H1 (cell line): ENCODE measurements around the gene CIAO2A. TPM values are rescaled to one million over a fixed set of nuclear protein-coding genes. Genes with fewer than 3 reads are reported as not detected.

Experiments used
- CHD7 ChIP-seq: fragments of 300-600 bp; sonication (generic); IDR thresholded peaks from 2 replicates; pipeline ENCODE4 v1.7.1; 2012; ENCODE audit warnings: low read length, moderate library complexity, mild to moderate bottlenecking, inconsistent platforms; ENCODE audit not compliant: insufficient replicate concordance
- JUND ChIP-seq: IDR thresholded peaks from 2 replicates; pipeline ENCODE4 v1.6.1; 2011; ENCODE audit warnings: mild to moderate bottlenecking, improper control_type of control experiment, low read length
- RXRA ChIP-seq: IDR thresholded peaks from 2 replicates; pipeline ENCODE4 v1.6.1; 2011; ENCODE audit warnings: low read depth, mild to moderate bottlenecking, low read length, moderate library complexity; ENCODE audit not compliant: insufficient read depth
- SAP30 ChIP-seq: fragments of 300-600 bp; sonication (generic); IDR thresholded peaks from 2 replicates; pipeline ENCODE4 v1.7.1; 2012; ENCODE audit warnings: low read length, moderate library complexity, mild to moderate bottlenecking, inconsistent platforms; ENCODE audit not compliant: insufficient read depth, insufficient replicate concordance
- polyA plus RNA-seq, 7 experiments: library from polyadenylated mRNA; depleted of rRNA in 3 of 7; stranded (reverse) in 5 of 7; unstranded in 2 of 7; fragments of >200 nt in 5 of 7; fragments of 200-250 nt in 2 of 7; gene quantifications; 1 replicate in 5 of 7; 2 replicates in 1 of 7; 4 replicates in 1 of 7; pipeline versions ENCODE4 v1.2.1 to v1.2.3, GENCODE V29; 2011 to 2013; ENCODE audit warnings: missing spikeins in 2 of 7, mixed read lengths in 2 of 7
- total RNA-seq: library from RNA; stranded (reverse); fragmentation: NEBNext Ultra II Directional; extraction: Animal tissue kit (Norgen Biotek cat#: 25700); gene quantifications from 2 replicates; pipeline ENCODE4 v1.2.1, GENCODE V29; 2021

CIAO2A gene
- total and polyA plus RNA-seq, 2 of the 8 experiments (the other 6 are each of a cell fraction or from before 2014, with no cell fraction given) = 76.4 to 86.5 TPM

DNA sequence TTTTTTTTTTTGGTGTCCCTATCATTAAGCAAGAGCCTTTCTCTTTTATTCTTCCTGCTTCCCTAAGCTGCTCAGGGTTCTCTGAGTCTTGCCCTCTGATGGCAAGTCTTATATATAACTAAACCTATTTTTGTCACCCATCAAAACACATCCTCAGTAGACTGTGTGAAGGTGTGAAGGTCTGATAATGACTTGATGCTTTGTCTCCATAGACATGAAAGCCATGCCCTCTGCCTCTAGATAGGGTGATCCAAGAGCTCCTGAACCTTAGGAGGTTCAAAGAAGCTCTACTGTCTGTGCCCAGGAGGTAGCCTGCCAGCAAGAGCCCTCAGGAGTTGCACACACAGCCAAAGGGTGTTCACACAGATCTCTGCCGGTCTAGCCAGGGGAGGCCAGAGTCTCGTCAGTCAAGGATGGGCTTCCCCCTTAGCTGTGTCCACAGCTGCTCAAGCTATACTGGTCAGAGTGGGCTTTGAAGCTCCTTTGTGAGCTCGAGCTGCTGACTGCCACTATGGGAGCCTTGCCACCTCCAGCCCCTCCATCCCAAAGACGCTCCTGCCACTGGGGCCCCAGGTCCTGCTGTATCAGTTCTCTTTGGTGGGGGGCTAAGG is 44.8 kb upstream of the CIAO2A start (continued):
- TF ChIP-seq SAP30 (no peak), CHD7 (no peak), RXRA (no peak), JUND (no peak)
- TF ChIP-seq, all 59 proteins: peak for 0
